Astrocyte of the cerebellum (primary cell): Measurements from ENCODE around the gene NUAK2.

Experiments
- DNase-seq: peaks from one replicate; pipeline ENCODE4 v3.0.0-alpha.2; 2011; ENCODE audit warnings: low read depth
- H3K4me3 ChIP-seq: 2 replicates; pipeline ENCODE4 v1.5.1; 2011; ENCODE audit warnings: mild to moderate bottlenecking, low read depth, low read length, moderate library complexity
- CTCF ChIP-seq: IDR thresholded peaks from 2 replicates; pipeline ENCODE4 v1.5.1; 2012; ENCODE audit warnings: low read length, low read depth, moderate library complexity, mild to moderate bottlenecking; ENCODE audit errors: missing control alignments
- in situ Hi-C: cut with HindIII; loops from 2 replicates; pipeline ENCODE4 v1.10.0; 2017; ENCODE audit warnings: low sequenced_read_pairs

Gene NUAK2

GRCh38 chr1:205291596-205291995, 29.9 kb downstream of the NUAK2 start:
- no peak for TF ChIP-seq CTCF
- no peak overlapping the region for H3K4me3 ChIP-seq
- in situ Hi-C loops: no loop called here
- no peak for DNase-seq

- DNase-seq: no peak
- TF ChIP-seq CTCF: no peak
- no peak overlapping the region for H3K4me3 ChIP-seq
- in situ Hi-C loops: no loop called here
Measured at GRCh38 chr1:205287767-205288559, 33.6 kb downstream of the NUAK2 start.

GRCh38 chr1:205287076-205287475, 34.5 kb downstream of the NUAK2 start:
- H3K4me3 ChIP-seq: no peak overlapping the region
- in situ Hi-C loops: no loop called here
- TF ChIP-seq CTCF: no peak
- DNase-seq: no peak

GRCh38 chr1:205286335-205286950, 35.1 kb downstream of the NUAK2 start:
- H3K4me3 ChIP-seq: no peak overlapping the region
- peak; percentile 78 for DNase-seq
- in situ Hi-C loops: no loop called here
- no peak for TF ChIP-seq CTCF

GRCh38 chr1:205285381-205286101, 36.0 kb downstream of the NUAK2 start:
- in situ Hi-C loops: no loop called here
- TF ChIP-seq CTCF: no peak
- DNase-seq: no peak
- H3K4me3 ChIP-seq: no peak overlapping the region

- peak; percentile 86 for DNase-seq
- H3K4me3 ChIP-seq: no peak overlapping the region
- peak; percentile 3 for TF ChIP-seq CTCF
- in situ Hi-C loops: no loop called here
Measured at GRCh38 chr1:205284420-205285144, 37.0 kb downstream of the NUAK2 start.
